ENCODE measurements around the gene ARHGEF37. TPM values are rescaled to one million over a fixed set of nuclear protein-coding genes. Genes with fewer than 3 reads are reported as not detected.
"Not testable (repeated sequence)": the region's sequence is repeated elsewhere in the genome, so short reads cannot be mapped to it uniquely, and the experiment has no call there.

The ARHGEF37 gene
- total and polyA plus RNA-seq, 4 donors, result 2.2 to 9.1 (median 3.7) TPM

DNA sequence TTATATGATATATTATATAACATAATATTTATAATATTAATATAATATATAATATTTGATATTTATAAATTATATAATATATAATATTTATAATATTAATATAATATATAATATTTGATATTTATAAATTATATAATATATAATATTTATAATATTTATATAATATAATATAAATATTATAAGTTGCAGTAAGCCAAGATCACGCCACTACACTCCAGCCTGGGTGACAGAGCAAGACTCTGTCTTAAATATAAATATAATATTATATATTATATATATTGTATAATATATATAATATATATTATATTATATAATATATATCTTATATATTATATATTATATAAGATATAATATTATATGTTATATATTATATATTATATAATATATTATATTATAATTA, 68.4 kb downstream of the ARHGEF37 start:
- H3K27me3 ChIP-seq (ENCODE audit: control insufficient read depth in 3 of 3, insufficient read depth in 3 of 3, low read length in 2 of 3); H3K9me3 ChIP-seq (ENCODE audit: control insufficient read depth in 4 of 4, insufficient read depth in 3 of 4, low read length in 3 of 4); H3K27ac ChIP-seq (ENCODE audit: low read depth in 1 of 2, low read length in 1 of 2); H3K36me3 ChIP-seq (ENCODE audit: control insufficient read depth in 4 of 4, insufficient read depth in 4 of 4, low read length in 4 of 4); H3K9ac ChIP-seq (ENCODE audit: insufficient read depth in 1 of 2, low read length in 2 of 2); ATAC-seq (ENCODE audit: insufficient read depth, low FRiP score); H3K4me3 ChIP-seq; DNase-seq: not testable (repeated sequence)
- no CpG with 5 or more reads among the region's 1 CpG for WGBS, 2 donors
- H3K4me1 ChIP-seq (ENCODE audit: control insufficient read depth in 5 of 5, insufficient read depth in 5 of 5, low read length in 5 of 5), result peaks cover 0 to 14% (median 0%) of the 10 kb centered on the region in 5 donors

GRCh38 chr5:149651686-149652085, 70.4 kb downstream of the ARHGEF37 start:
- peak in 1 of 3 donors; percentile 65 for DNase-seq

DNA sequence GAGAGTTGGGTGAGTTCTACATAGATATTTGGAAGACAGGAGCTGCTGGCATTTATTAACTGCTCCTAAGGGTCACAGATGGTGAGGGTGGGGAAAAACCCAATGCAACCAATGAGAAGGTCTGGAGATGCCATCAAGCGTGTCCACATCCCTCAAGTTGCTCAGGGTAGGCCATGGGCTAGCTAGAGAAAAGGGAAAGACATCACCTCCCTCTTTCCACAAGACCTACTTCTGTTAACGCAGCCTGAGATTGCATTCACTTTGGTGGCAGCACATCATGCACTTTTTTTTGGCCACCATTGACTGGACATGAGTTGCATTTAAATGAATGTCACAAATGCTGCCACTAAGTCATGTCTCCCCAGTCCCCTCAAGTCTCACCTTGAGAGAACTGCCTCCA, 71.4 kb downstream of the ARHGEF37 start:
- no peaks in the 10 kb centered on the region for H3K27me3 ChIP-seq (ENCODE audit: control insufficient read depth in 3 of 3, insufficient read depth in 3 of 3, low read length in 2 of 3)
- H3K4me1 ChIP-seq (ENCODE audit: control insufficient read depth in 5 of 5, insufficient read depth in 5 of 5, low read length in 5 of 5), result no peaks in the 10 kb centered on the region
- H3K27ac ChIP-seq (ENCODE audit: low read depth in 1 of 2, low read length in 1 of 2), result no peak overlapping the region
- no peak for ATAC-seq (ENCODE audit: insufficient read depth, low FRiP score)
- 94 to 100% methylated on average over 2 of the region's 2 CpGs for WGBS, 2 donors
- DNase-seq, result no peak
- H3K36me3 ChIP-seq (ENCODE audit: control insufficient read depth in 4 of 4, insufficient read depth in 4 of 4, low read length in 4 of 4), result no peaks in the 10 kb centered on the region
- no peak overlapping the region for H3K9ac ChIP-seq (ENCODE audit: insufficient read depth in 1 of 2, low read length in 2 of 2)
- H3K9me3 ChIP-seq (ENCODE audit: control insufficient read depth in 4 of 4, insufficient read depth in 3 of 4, low read length in 3 of 4), result peaks cover 0 to 8% (median 0%) of the 10 kb centered on the region in 4 donors
- TF ChIP-seq CTCF (IDR thresholded peaks at IDR 0.05; ENCODE audit: control extremely low read depth, extremely low read depth), result no peak
- no peak overlapping the region for H3K4me3 ChIP-seq

More at GRCh38 chr5:149651686-149652085, 70.4 kb downstream of the ARHGEF37 start:
- WGBS, 2 donors, result 67 to 98% methylated on average over 1 of the region's 1 CpG
- Histone ChIP-seq H3K4me1 (ENCODE audit: control insufficient read depth in 5 of 5, insufficient read depth in 5 of 5, low read length in 5 of 5) (peaks cover 0 to 8% (median 0%) of the 10 kb centered on the region in 5 donors), H3K27ac (ENCODE audit: low read depth in 1 of 2, low read length in 1 of 2) (no peak overlapping the region), H3K9me3 (ENCODE audit: control insufficient read depth in 4 of 4, insufficient read depth in 3 of 4, low read length in 3 of 4) (peaks cover 0 to 6% (median 0%) of the 10 kb centered on the region in 4 donors), H3K27me3 (ENCODE audit: control insufficient read depth in 3 of 3, insufficient read depth in 3 of 3, low read length in 2 of 3) (no peaks in the 10 kb centered on the region), H3K9ac (ENCODE audit: insufficient read depth in 1 of 2, low read length in 2 of 2) (no peak overlapping the region), H3K4me3 (no peak overlapping the region), H3K36me3 (ENCODE audit: control insufficient read depth in 4 of 4, insufficient read depth in 4 of 4, low read length in 4 of 4) (no peaks in the 10 kb centered on the region)
- no peak for ATAC-seq (ENCODE audit: insufficient read depth, low FRiP score)
- no peak for TF ChIP-seq CTCF (IDR thresholded peaks at IDR 0.05; ENCODE audit: control extremely low read depth, extremely low read depth)

DNA sequence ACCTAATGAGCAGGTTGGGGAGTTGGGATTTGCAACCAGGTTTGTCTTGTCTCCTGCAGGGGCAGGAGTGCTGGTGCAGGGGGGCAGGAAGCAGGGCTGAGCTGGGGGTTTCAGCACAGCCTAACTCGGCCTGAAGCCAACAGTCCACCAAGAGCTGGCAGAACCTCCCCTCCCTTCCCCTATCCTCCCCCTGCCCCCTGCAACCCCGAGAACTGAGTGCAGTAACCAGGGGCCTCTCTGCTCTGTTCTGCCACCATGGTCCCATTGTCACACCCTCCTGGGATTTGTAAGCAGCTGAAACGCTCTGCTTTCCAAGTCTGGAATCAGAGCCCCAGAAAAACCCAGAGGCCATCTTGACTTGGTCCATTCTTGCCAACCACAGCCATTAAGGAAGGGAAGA, 72.9 kb downstream of the ARHGEF37 start:
- no peaks in the 10 kb centered on the region for H3K27me3 ChIP-seq (ENCODE audit: control insufficient read depth in 3 of 3, insufficient read depth in 3 of 3, low read length in 2 of 3)
- H3K4me1 ChIP-seq (ENCODE audit: control insufficient read depth in 5 of 5, insufficient read depth in 5 of 5, low read length in 5 of 5), result no peaks in the 10 kb centered on the region
- WGBS, 2 donors, result 45 to 55% methylated on average over 3 of the region's 3 CpGs
- no peak for ATAC-seq (ENCODE audit: insufficient read depth, low FRiP score)
- no peak overlapping the region for H3K4me3 ChIP-seq
- no peaks in the 10 kb centered on the region for H3K36me3 ChIP-seq (ENCODE audit: control insufficient read depth in 4 of 4, insufficient read depth in 4 of 4, low read length in 4 of 4)
- H3K27ac ChIP-seq (ENCODE audit: low read depth in 1 of 2, low read length in 1 of 2), result no peak overlapping the region
- TF ChIP-seq CTCF (IDR thresholded peaks at IDR 0.05; ENCODE audit: control extremely low read depth, extremely low read depth), result no peak
- no peak overlapping the region for H3K9ac ChIP-seq (ENCODE audit: insufficient read depth in 1 of 2, low read length in 2 of 2)
- DNase-seq, result no peak
- peaks cover 0 to 8% (median 0%) of the 10 kb centered on the region in 4 donors for H3K9me3 ChIP-seq (ENCODE audit: control insufficient read depth in 4 of 4, insufficient read depth in 3 of 4, low read length in 3 of 4)
